SKM-1 (cell line): ENCODE data around the gene ITGA1.
"Not testable (repeated sequence)": the region's sequence is repeated elsewhere in the genome, so short reads cannot be mapped to it uniquely, and the experiment has no call there.

ENCODE experiments used
- DNase-seq: peaks from one replicate; lab custom pipeline; 2025; ENCODE audit not compliant: unreplicated experiment; lab: John Stamatoyannopoulos, UW

The ITGA1 gene

DNA sequence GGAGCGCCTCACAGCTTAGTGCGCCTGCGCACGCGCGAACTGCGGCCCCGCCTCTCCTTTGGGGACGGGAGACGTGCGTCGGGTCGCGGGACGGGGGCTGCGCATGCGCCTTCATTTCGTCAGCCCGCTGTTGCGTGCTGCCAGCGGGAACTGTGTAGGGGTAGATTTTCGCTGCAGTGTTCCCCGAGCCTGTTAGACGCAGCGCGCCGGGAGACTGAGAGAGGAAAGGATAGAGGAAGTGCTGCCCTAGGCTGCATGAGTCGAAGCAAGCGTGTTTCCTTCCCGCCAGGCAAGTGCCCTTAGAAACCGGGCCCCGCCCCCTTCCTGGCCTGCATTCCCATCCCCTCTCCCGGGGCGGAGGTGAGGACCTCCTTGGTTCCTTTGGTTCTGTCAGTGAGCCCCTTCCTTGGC lies 12.3 kb downstream of the ITGA1 start:
- DNase-seq, result peak; percentile 92

DNA sequence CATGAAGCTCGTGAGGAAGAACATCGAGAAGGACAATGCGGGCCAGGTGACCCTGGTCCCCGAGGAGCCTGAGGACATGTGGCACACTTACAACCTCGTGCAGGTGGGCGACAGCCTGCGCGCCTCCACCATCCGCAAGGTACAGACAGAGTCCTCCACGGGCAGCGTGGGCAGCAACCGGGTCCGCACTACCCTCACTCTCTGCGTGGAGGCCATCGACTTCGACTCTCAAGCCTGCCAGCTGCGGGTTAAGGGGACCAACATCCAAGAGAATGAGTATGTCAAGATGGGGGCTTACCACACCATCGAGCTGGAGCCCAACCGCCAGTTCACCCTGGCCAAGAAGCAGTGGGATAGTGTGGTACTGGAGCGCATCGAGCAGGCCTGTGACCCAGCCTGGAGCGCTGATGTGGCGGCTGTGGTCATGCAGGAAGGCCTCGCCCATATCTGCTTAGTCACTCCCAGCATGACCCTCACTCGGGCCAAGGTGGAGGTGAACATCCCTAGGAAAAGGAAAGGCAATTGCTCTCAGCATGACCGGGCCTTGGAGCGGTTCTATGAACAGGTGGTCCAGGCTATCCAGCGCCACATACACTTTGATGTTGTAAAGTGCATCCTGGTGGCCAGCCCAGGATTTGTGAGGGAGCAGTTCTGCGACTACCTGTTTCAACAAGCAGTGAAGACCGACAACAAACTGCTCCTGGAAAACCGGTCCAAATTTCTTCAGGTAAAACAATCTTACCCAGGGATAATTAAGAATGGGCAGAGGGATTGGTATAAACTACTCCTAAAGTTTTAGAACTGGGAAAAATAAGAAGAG lies 12.9 kb downstream of the ITGA1 start:
- peak; percentile 22 for DNase-seq

DNA sequence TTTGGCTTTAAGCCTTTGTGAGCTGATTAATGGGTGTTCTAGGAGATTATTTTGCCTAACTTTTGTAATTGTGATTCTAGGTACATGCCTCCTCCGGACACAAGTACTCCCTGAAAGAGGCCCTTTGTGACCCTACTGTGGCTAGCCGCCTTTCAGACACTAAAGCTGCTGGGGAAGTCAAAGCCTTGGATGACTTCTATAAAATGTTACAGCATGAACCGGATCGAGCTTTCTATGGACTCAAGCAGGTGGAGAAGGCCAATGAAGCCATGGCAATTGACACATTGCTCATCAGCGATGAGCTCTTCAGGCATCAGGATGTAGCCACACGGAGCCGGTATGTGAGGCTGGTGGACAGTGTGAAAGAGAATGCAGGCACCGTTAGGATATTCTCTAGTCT lies 13.6 kb downstream of the ITGA1 start:
- DNase-seq, result no peak

DNA sequence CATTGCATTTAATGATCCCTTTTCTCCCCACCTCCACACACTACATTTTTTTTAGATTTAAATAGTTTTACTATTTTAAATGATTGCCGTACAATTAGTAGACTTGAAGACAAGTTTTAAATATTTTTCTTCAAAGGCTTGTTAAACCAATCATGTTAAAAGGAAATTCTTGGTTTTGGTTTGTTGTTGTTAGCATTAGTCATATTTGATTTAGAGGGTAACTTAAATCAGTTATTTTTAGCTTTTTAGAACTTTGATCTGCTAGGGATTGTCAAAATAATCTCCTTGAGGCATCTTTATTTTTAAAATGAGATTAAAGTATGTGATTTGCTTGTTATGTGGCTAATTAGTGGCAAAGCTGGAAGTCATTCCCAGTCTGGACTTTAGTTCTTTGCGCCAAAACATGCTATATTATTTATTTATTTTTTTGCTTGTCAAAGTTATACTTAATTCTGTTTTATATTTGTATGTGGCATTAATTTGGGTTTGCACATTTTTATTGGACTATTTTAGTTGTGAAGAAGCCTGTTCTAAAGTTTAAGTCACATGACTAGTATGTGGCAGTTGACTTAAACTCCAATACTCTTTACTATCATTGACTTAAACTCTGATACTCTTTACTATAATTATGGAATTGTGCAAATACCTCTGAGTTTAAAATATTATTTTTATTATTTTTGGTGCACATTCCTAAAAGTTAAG lies 14.7 kb downstream of the ITGA1 start:
- DNase-seq, result no peak

DNA sequence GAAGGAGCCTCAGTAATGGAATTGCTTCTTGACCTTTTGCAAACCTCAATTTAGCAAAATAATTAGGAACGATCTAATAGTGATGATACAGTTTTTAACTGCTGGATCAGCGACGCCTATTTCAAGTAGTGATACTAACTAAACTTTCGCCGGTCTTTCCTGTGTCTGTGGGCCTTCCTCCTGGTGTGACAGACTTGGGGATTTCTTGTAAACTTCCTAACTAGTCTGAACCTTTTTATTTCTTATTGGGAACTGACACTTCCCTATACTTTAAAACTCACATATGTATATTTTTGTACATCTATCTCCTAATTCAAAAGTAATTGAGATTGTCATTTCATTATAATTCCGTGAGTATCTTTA lies 15.2 kb downstream of the ITGA1 start:
- no peak for DNase-seq

GRCh38 chr5:52804387-52804791 lies 16.7 kb downstream of the ITGA1 start:
- no peak for DNase-seq

GRCh38 chr5:52804981-52805380 lies 17.3 kb downstream of the ITGA1 start:
- peak; percentile 43 for DNase-seq

GRCh38 chr5:52805615-52806014 lies 17.9 kb downstream of the ITGA1 start:
- no peak for DNase-seq

GRCh38 chr5:52807037-52807436 lies 19.3 kb downstream of the ITGA1 start:
- no peak for DNase-seq

GRCh38 chr5:52807723-52808122 lies 20.0 kb downstream of the ITGA1 start:
- DNase-seq, result no peak

- no peak for DNase-seq
Observed at GRCh38 chr5:52808316-52808901, 20.7 kb downstream of the ITGA1 start.

GRCh38 chr5:52809884-52810283 lies 22.2 kb downstream of the ITGA1 start:
- DNase-seq, result no peak

DNA sequence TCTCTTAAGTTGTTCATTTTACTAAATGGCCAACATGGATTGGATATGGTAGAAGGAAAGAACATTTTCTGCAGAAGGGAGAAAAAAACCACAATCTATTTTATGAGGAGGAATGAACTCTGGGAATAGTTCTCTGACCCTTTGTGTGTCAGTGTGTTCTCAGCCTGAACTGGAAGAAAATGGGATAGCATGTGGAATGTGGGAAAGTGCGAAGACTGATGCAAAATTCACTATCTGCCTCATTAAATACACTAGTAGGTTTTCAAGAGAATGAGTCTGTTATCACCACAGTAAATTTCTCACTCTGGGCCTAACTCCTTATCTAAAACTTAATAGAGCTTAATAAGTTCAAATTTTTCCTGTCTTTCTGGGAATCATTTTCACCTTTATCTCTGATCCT lies 22.7 kb downstream of the ITGA1 start:
- DNase-seq, result no peak

DNA sequence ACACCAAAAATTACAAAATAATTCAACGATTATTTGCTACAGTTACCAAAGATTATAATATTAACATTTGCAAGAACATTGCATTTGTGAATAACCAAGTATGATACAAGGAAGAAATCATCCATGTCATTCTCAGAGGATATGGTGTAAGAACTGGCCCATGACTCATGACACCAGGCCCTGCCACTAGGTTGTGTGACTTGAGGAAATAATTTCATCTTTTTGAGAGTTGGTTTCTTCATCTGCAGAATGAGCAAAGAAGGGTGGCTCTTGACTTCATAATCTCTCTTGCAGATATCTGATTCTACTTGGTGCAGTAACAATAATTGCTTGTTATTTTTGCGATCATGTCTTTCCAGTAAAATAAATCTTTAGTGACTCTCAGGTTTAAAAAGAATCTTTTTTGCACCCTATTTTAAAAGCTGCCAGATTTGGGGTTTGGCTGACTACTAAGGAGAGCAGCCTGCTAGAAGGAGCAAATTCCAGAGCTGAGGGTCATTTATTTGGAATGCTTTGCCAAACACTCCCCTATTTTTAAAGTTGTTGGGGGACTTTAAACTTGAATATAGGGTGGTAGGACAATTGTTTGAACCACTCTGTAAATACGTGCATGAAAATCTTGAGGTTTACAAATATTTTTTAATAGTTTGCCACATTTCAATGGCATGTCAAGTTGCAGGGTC lies 23.5 kb downstream of the ITGA1 start:
- peak; percentile 69 for DNase-seq

DNA sequence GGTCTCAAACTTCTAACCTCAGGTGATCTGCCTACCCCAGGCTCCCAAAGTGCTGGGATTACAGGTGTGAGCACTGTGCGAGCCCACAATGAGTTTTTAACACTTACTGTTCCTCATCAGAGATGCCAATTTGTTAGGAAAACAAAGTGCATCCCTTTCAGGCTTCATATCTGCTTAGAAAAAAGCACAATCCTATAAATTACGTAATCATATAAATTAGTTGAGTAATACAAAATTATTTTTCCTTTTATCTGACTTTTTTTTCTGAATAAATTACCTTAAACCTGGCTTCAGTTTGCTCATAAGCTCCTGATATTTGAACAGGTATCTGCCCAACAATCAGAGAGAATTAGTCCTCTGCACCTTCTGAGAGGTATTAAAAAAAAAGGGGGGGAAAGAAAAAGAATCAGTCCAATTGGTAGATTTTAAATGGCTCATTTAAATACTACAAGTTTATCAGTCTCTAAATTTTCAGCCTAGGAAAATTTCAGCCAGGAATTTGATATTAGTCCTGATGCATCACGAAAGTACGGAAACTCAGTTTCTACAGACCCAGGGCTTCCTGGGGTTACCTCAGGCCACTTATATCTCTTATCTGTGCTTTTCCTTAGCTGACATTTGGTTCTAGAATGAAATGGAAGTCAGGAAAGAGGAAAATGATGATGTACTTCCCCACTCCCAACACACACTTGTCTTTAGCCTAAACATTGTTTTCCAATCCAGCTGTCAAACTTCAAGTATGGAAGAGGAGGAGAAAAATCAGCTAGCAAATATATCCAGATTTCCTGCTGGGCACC lies 26.8 kb downstream of the ITGA1 start:
- no peak for DNase-seq

DNA sequence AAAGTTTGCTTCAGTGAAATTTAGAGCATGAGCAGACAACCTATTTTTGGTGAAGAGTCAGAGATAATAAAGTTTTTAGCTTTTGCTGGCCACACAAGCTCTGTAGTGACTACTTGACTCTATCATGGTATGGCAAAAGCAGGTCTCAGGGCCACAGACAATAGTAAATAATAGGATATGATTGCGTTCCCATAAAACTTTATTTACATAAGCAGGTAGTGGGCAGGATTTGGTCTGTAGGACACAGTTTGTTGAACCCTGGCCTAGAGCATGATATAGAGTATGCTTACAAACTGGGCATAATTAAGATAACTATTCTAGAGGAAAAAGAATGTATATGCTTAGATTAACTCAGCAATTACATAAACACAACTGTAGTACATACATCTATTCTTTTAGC lies 30.1 kb downstream of the ITGA1 start:
- DNase-seq, result no peak

DNA sequence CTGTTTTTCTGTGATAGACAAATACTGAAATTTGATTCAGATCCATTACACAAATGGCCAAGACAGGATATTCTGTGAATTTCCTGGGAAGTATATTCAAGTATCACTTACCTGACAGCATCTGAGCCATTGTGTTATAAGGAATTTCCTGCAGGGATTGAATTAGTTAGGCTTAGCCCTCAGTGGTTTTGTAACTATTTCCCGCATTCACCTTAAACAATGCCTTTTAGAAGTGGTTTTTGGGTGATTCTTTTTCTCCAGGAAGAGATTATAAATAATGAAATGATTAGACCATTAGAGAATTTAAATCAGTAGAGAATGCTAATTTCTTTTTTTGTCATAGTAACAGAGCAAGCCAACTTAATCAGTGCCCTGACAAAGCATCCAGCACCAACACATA lies 30.6 kb downstream of the ITGA1 start:
- no peak for DNase-seq

- not testable (repeated sequence) for DNase-seq
Observed at GRCh38 chr5:52818807-52819206, 31.1 kb downstream of the ITGA1 start.

DNA sequence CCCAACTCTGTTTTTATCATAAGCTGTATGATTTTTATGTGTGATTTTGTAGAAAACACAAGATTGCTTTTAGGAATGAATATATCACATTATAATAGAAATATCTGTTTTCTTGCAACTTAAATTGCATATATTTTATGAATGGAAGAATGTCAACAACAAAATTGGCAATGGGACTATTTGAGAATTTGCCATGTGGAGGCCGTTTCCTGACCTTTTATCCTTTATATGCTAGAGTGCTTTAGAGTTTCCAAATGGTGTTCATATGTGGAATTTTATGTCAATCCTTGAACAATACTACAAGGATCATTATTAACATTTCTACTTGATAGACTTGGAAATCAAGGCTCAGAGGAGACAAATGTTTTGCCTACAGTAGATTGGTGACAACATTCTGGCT lies 34.2 kb downstream of the ITGA1 start:
- DNase-seq, result no peak

GRCh38 chr5:52822437-52822836 lies 34.7 kb downstream of the ITGA1 start:
- no peak for DNase-seq

- no peak for DNase-seq
Observed at GRCh38 chr5:52824827-52825226, 37.1 kb downstream of the ITGA1 start.
